COR-L47 (cell line): ENCODE data around the gene SERTAD1.

Source experiments
- DNase-seq: peaks from one replicate; lab custom pipeline; 2025; lab: John Stamatoyannopoulos, UW

The SERTAD1 gene

DNA sequence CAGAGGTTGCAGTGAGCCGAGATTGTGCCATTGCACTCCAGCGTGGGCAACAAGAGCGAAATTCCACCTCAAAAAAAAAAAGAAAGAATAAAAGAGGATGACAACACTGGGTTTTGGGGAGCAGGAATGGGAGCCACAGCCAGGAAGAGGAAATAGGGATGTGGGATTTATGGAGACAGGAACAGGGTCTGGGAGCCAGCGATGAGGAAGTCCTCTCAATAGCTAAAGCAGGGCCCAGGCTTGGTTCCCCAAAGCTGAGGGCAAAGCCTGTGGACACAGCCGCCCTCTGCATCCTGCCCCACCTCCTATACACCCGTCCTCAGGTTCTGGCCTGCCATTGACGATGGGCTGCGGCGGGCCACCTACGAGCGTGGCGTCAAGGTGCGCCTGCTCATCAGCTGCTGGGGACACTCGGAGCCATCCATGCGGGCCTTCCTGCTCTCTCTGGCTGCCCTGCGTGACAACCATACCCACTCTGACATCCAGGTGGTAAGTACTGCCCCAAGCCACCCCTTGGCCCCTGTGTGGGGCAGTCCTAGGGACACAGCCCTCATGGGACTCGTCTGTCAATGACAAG lies 49.4 kb downstream of the SERTAD1 start:
- DNase-seq, result no peak

GRCh38 chr19:40374084-40374483 lies 51.7 kb downstream of the SERTAD1 start:
- no peak for DNase-seq

- no peak for DNase-seq
Observed at GRCh38 chr19:40371802-40372122, 54.0 kb downstream of the SERTAD1 start.
